HG03460 (cell line): ENCODE measurements around the gene CDC23.
"Not testable (repeated sequence)": the region's sequence is repeated elsewhere in the genome, so short reads cannot be mapped to it uniquely, and the experiment has no call there.

Source experiments
- ATAC-seq: cut with Tn5 transposase; IDR thresholded peaks from one replicate; pipeline ENCODE4 v1.9.1; 2021; ENCODE audit not compliant: unreplicated experiment

The CDC23 gene

GRCh38 chr5:138223532-138223931 lies 10.4 kb upstream of the CDC23 start:
- ATAC-seq: no peak

GRCh38 chr5:138216799-138217198 lies 3.7 kb upstream of the CDC23 start:
- no peak for ATAC-seq

GRCh38 chr5:138212828-138213160 lies 329 bp downstream of the CDC23 start:
- ATAC-seq: peak; percentile 9

- no peak for ATAC-seq
Measured at GRCh38 chr5:138210985-138211384, 2.1 kb downstream of the CDC23 start.

- ATAC-seq: not testable (repeated sequence)
Measured at GRCh38 chr5:138193859-138194258, 19.3 kb downstream of the CDC23 start.

GRCh38 chr5:138192826-138193225 lies 20.3 kb downstream of the CDC23 start:
- no peak for ATAC-seq

GRCh38 chr5:138188626-138189025 lies 24.5 kb downstream of the CDC23 start:
- ATAC-seq: no peak

- no peak for ATAC-seq
Measured at GRCh38 chr5:138186002-138186447, 27.1 kb downstream of the CDC23 start.

GRCh38 chr5:138182808-138183207 lies 30.3 kb downstream of the CDC23 start:
- no peak for ATAC-seq

GRCh38 chr5:138180841-138181240 lies 32.3 kb downstream of the CDC23 start:
- ATAC-seq: no peak

GRCh38 chr5:138180183-138180782 lies 32.8 kb downstream of the CDC23 start:
- ATAC-seq: no peak

- no peak for ATAC-seq
Measured at GRCh38 chr5:138179277-138179857, 33.8 kb downstream of the CDC23 start.

GRCh38 chr5:138178516-138179276 lies 34.4 kb downstream of the CDC23 start, which contains the start of the genes BRD8 and KIF20A:
Gene BRD8, minus strand, starts transcription at chr5:138178630. Its CDS starts 16 bp downstream, at chr5:138178614.
Gene KIF20A, plus strand, starts transcription at chr5:138179112. Its CDS starts 569 bp downstream, at chr5:138179681.
- ATAC-seq: peak; percentile 83

- no peak for ATAC-seq
Measured at GRCh38 chr5:138177941-138178515, 35.1 kb downstream of the CDC23 start.

- ATAC-seq: no peak
Measured at GRCh38 chr5:138170299-138170698, 42.8 kb downstream of the CDC23 start.

GRCh38 chr5:138169124-138169523 lies 44.0 kb downstream of the CDC23 start:
- no peak for ATAC-seq

GRCh38 chr5:138163721-138164120 lies 49.4 kb downstream of the CDC23 start:
- no peak for ATAC-seq

- ATAC-seq: no peak
Measured at GRCh38 chr5:138160706-138161105, 52.4 kb downstream of the CDC23 start.

- ATAC-seq: no peak
Measured at GRCh38 chr5:138159666-138160065, 53.5 kb downstream of the CDC23 start.

- ATAC-seq: no peak
Measured at GRCh38 chr5:138157626-138158025, 55.5 kb downstream of the CDC23 start.

- not testable (repeated sequence) for ATAC-seq
Measured at GRCh38 chr5:138155977-138156376, 57.1 kb downstream of the CDC23 start.

GRCh38 chr5:138149530-138149929 lies 63.6 kb downstream of the CDC23 start:
- ATAC-seq: no peak
